HepG2 (cell line): ENCODE results near the gene HOXC12. TPM values are rescaled to one million over a fixed set of nuclear protein-coding genes. Genes with fewer than 3 reads are reported as not detected.
A peak's percentile ranks its signal among the peaks of the same experiment; 100 is the strongest.

Experiments
- ATAC-seq: fragments of 200-7000 bp; cut with Tn5 transposase; 3 replicates; pipeline ENCODE4 v1.9.1; 2020; ENCODE audit warnings: mild to moderate bottlenecking, moderate library complexity
- BruUV-seq: library from RNA; stranded (reverse); fragments of 400-500 nt; replicated peaks from 2 replicates; lab custom pipeline; 2021; lab: Mats Ljungman, UMichigan
- CTCF ChIA-PET: fragments of 300-600 bp; formaldehyde crosslinking; extraction: SDS; loops from one replicate; lab custom pipeline; 2021; ENCODE audit warnings: low total read pairs, inconsistent platforms, low intra/inter-chr PET ratio; lab: Yijun Ruan, JAX
- POLR2A ChIA-PET: fragments of 350-600 bp; sonication (Branson Sonifier 250); formaldehyde crosslinking; loops from one replicate; lab custom pipeline; 2020; ENCODE audit warnings: antibody characterized with exemption, inconsistent platforms; lab: Yijun Ruan, JAX
- DNase-seq: peaks from one replicate; pipeline ENCODE4 v3.0.0-alpha.2; 2015; ENCODE audit warnings: low spot score
- FAIRE-seq: peaks from 3 replicates; lab custom pipeline; 2011; peaks lifted over from hg19 to GRCh38; lab: Jason Lieb, UNC
- H2AFZ ChIP-seq: one replicate; pipeline ENCODE4 v1.6.1; 2011; ENCODE audit warnings: low read length, inconsistent platforms
- H3K27ac ChIP-seq: fragments of 300-600 bp; 3 replicates; pipeline ENCODE4 v1.8.0; 2011; ENCODE audit warnings: mixed run types, mild to moderate bottlenecking, mixed read lengths, low read length, inconsistent platforms; ENCODE audit not compliant: insufficient read depth; ENCODE audit errors: extremely low read length
- H3K27me3 ChIP-seq, 2 experiments: fragments of 200-600 bp in 1 of 2; 2 replicates in 1 of 2; 3 replicates in 1 of 2; pipeline versions ENCODE4 v1.6.0 to v1.8.0; 2011; ENCODE audit warnings: low read length in 2 of 2, mild to moderate bottlenecking in 2 of 2, moderate library complexity in 2 of 2, inconsistent platforms in 1 of 2; ENCODE audit not compliant: insufficient read depth in 2 of 2, control insufficient read depth in 1 of 2
- H3K36me3 ChIP-seq, 2 experiments: fragments of 200-600 bp in 1 of 2; replicated peaks in 1 of 2; 2 replicates in 1 of 2; 3 replicates in 1 of 2; pipeline versions ENCODE4 v1.5.1 to v1.8.0; 2011; ENCODE audit warnings: low read length in 2 of 2, inconsistent platforms in 1 of 2; ENCODE audit not compliant: insufficient read depth in 2 of 2, control insufficient read depth in 1 of 2
- H3K4me1 ChIP-seq: 2 replicates; pipeline ENCODE4 v1.5.1; 2012; ENCODE audit warnings: low read length, inconsistent platforms; ENCODE audit not compliant: insufficient read depth
- H3K4me2 ChIP-seq: 2 replicates; pipeline ENCODE4 v1.6.0; 2011; ENCODE audit warnings: low read depth, low read length, inconsistent platforms
- H3K4me3 ChIP-seq, 3 experiments: fragments of 200-600 bp in 1 of 3; sonication (generic), shearing (Covaris generic) in 1 of 3; replicated peaks in 1 of 3; 2 replicates each; pipeline ENCODE4 v1.5.1; 2011 to 2016; ENCODE audit warnings: low read length in 3 of 3, inconsistent platforms in 2 of 3, low read depth in 2 of 3, mild to moderate bottlenecking in 2 of 3, control low read depth in 1 of 3, mixed read lengths in 1 of 3; ENCODE audit not compliant: insufficient read depth in 1 of 3
- H3K79me2 ChIP-seq: one replicate; pipeline ENCODE4 v1.6.1; 2011; ENCODE audit warnings: low read length, inconsistent platforms; ENCODE audit not compliant: insufficient read depth
- H3K9ac ChIP-seq: 2 replicates; pipeline ENCODE4 v1.6.0; 2011; ENCODE audit warnings: mild to moderate bottlenecking, low read depth, low read length, inconsistent platforms; ENCODE audit not compliant: insufficient read depth
- H3K9me3 ChIP-seq: 2 replicates; pipeline ENCODE4 v1.5.1; 2012; ENCODE audit warnings: mild to moderate bottlenecking, low read length
- H4K20me1 ChIP-seq: 2 replicates; pipeline ENCODE4 v1.6.0; 2011; ENCODE audit warnings: inconsistent platforms, mild to moderate bottlenecking, low read length, moderate library complexity; ENCODE audit not compliant: insufficient read depth
- ATF1 ChIP-seq: IDR thresholded peaks from 2 replicates; pipeline ENCODE4 v1.6.1; 2016; ENCODE audit warnings: mild to moderate bottlenecking, control low read depth
- GABPB1 ChIP-seq: IDR thresholded peaks from 2 replicates; pipeline ENCODE4 v1.6.1; 2016; ENCODE audit warnings: mild to moderate bottlenecking, missing genetic modification reagents, moderate library complexity, missing compliant biosample characterization
- ZNF530 ChIP-seq: sonication (generic); formaldehyde crosslinking; IDR thresholded peaks from 2 replicates; pipeline ENCODE4 v1.5.0; 2020; ENCODE audit warnings: low read depth, mild to moderate bottlenecking, missing genetic modification reagents
- WGBS: methylation state at CpG from one replicate; pipeline ENCODE4 v1.1.6; 2017; ENCODE audit warnings: low lambda C conversion rate; 5-methylcytosine and 5-hydroxymethylcytosine counted together
- in situ Hi-C: cut with HindIII; loops from 2 replicates; pipeline ENCODE4 v1.10.0; 2017; ENCODE audit warnings: low pct_unique_long_range_greater_than_20kb; ENCODE audit not compliant: extremely low pct_ligation_motif_present
- intact Hi-C: fragments of 100-400 bp; cut with micrococcal nuclease; formaldehyde crosslinking; loops from one replicate; pipeline ENCODE4 v1.10.0; 2022; ENCODE audit not compliant: unreplicated experiment
- polyA plus RNA-seq, 8 experiments: library from polyadenylated mRNA; depleted of rRNA in 3 of 8; stranded (reverse) in 7 of 8; unstranded in 1 of 8; fragments of >200 nt; fragmentation: Illumina TruSeq in 4 of 8; extraction: Trizol in 4 of 8; gene quantifications; 2 replicates each; pipeline versions ENCODE4 v1.2.1 to v1.2.3, GENCODE V29; 2011 to 2016; ENCODE audit warnings: low read depth in 4 of 8, missing spikeins in 1 of 8, mixed read lengths in 1 of 8; ENCODE audit not compliant: insufficient read depth in 1 of 8
- total RNA-seq, 5 experiments: library from RNA; depleted of rRNA; stranded (reverse); fragments of >200 nt; fragmentation: Illumina TruSeq; extraction: Trizol; gene quantifications; 2 replicates each; pipeline ENCODE4 v1.2.3, GENCODE V29; 2016; ENCODE audit warnings: low read depth in 1 of 5
- TF ChIP-seq, protein P1 (sequence below): sonication (generic); formaldehyde crosslinking; IDR thresholded peaks from 2 replicates; pipeline ENCODE4 v1.4.0; 2020; ENCODE audit warnings: missing genetic modification reagents

Gene HOXC12
- total and polyA plus RNA-seq, 2 of the 13 experiments (the other 11 are each of a cell fraction or from before 2014, with no cell fraction given) = not detected

DNA sequence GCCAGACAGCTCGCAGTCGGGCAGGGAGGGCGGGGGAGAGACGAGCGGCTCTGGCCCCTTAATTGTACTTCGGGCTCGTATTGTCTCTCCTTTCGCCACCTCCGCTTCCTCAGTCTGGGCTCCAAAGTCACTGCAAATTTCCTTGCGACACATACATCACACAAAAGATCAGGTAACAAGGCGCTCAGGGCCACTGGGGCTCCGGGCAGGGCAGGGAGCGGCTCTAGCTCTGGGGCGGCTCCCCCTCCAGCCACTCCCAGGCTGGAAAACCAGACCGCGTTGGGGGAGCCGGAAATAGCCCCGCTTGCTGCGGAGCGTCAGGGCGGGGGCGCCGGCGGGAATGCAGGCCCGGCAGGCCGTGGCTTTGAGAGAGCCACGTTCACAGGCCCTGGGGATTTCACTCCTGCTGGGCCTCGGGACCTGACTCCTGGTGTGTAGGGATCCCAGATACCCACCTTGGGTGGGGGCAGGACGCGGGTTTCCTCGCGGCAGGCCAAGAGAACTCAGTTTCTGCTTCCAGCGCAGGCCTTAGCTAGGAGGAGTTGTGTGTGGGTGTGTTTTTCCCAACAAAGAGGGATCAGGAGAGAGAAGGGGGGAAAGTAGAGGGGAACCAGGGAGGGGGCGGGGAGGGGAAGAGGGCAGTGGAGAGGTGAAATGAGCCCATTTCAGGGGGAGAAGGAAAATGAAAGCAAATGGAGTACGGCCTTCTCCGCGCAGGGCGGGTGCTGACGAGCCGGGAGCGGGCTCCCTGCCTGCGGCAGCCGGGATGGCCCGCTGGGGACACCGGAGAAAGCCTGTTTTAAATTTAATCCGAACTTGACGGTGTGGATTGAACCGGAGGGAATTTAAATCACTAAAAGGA is 40.9 kb downstream of the HOXC12 start:
- no peaks in the 10 kb centered on the region for H3K79me2 ChIP-seq
- ChIA-PET POLR2A (no interaction called here), CTCF (no interaction called here)
- no peak overlapping the region for H3K4me3 ChIP-seq
- no peaks in the 10 kb centered on the region for H3K36me3 ChIP-seq
- in situ Hi-C loops (loop anchor here (10.0 kb wide), 1 partner anchor 379 kb away; no protein-coding TSS in a partner anchor), intact Hi-C loops (no loop called here)
- peaks cover 36% of the 10 kb centered on the region for H3K4me1 ChIP-seq
- H3K9ac ChIP-seq = no peak overlapping the region
- 77% methylated on average over 28 of the region's 48 CpGs for WGBS
- TF ChIP-seq ATF1 (CRISPR knock-in tag) (no peak), GABPB1 (peak; percentile 20; the same call in 1 of the 2 replicates), ZNF530 (CRISPR knock-in tag) (no peak)
- TF ChIP-seq, protein P1, sequence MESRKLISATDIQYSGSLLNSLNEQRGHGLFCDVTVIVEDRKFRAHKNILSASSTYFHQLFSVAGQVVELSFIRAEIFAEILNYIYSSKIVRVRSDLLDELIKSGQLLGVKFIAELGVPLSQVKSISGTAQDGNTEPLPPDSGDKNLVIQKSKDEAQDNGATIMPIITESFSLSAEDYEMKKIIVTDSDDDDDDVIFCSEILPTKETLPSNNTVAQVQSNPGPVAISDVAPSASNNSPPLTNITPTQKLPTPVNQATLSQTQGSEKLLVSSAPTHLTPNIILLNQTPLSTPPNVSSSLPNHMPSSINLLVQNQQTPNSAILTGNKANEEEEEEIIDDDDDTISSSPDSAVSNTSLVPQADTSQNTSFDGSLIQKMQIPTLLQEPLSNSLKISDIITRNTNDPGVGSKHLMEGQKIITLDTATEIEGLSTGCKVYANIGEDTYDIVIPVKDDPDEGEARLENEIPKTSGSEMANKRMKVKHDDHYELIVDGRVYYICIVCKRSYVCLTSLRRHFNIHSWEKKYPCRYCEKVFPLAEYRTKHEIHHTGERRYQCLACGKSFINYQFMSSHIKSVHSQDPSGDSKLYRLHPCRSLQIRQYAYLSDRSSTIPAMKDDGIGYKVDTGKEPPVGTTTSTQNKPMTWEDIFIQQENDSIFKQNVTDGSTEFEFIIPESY (CRISPR knock-in tag) = peak; percentile 68; the same call in 1 of the 2 replicates
- H3K4me2 ChIP-seq = no peak overlapping the region
- ATAC-seq = no peak
- no peak for FAIRE-seq
- DNase-seq = no peak
- no peak overlapping the region for H2AFZ ChIP-seq
- peaks cover 9 to 65% of the 10 kb centered on the region in 2 experiments; a peak in 4 of 5 replicates for H3K27me3 ChIP-seq
- H4K20me1 ChIP-seq = no peaks in the 10 kb centered on the region
- no TSS peak for BruUV-seq
- H3K9me3 ChIP-seq = no peaks in the 10 kb centered on the region
- no peak overlapping the region for H3K27ac ChIP-seq
